ENCODE measurements around the gene MEIS1.

The MEIS1 gene

GRCh38 chr2:66498289-66498975 is 63.5 kb downstream of the MEIS1 start:
- H3K9me3 ChIP-seq (ENCODE audit: low read length), result no peaks in the 10 kb centered on the region
- peaks cover 9% of the 10 kb centered on the region for H3K36me3 ChIP-seq (ENCODE audit: insufficient read depth, low read length)
- H3K4me1 ChIP-seq (ENCODE audit: insufficient read depth, low read length), result peaks cover 53% of the 10 kb centered on the region
- H3K9ac ChIP-seq (ENCODE audit: low read length), result no peak overlapping the region
- no peak overlapping the region for H3K27ac ChIP-seq (ENCODE audit: low read depth, low read length)
- no peak overlapping the region for H3K4me3 ChIP-seq (ENCODE audit: low read depth in 1 of 2, low read length in 2 of 2)
- no peaks in the 10 kb centered on the region for H3K27me3 ChIP-seq (ENCODE audit: control insufficient read depth in 1 of 2, insufficient read depth in 2 of 2, low read length in 2 of 2)

- Histone ChIP-seq H3K27me3 (ENCODE audit: control insufficient read depth in 1 of 2, insufficient read depth in 2 of 2, low read length in 2 of 2) (no peaks in the 10 kb centered on the region), H3K27ac (ENCODE audit: low read depth, low read length) (no peak overlapping the region), H3K4me1 (ENCODE audit: insufficient read depth, low read length) (peaks cover 45% of the 10 kb centered on the region), H3K36me3 (ENCODE audit: insufficient read depth, low read length) (peaks cover 4% of the 10 kb centered on the region), H3K9ac (ENCODE audit: low read length) (no peak overlapping the region), H3K4me3 (ENCODE audit: low read depth in 1 of 2, low read length in 2 of 2) (no peak overlapping the region), H3K9me3 (ENCODE audit: low read length) (no peaks in the 10 kb centered on the region)
Measured at GRCh38 chr2:66501267-66501666, 66.3 kb downstream of the MEIS1 start.

GRCh38 chr2:66506265-66506664 is 71.3 kb downstream of the MEIS1 start:
- peaks cover 58% of the 10 kb centered on the region for H3K4me1 ChIP-seq (ENCODE audit: insufficient read depth, low read length)
- no peak overlapping the region for H3K27ac ChIP-seq (ENCODE audit: low read depth, low read length)
- H3K9me3 ChIP-seq (ENCODE audit: low read length), result no peaks in the 10 kb centered on the region
- no peaks in the 10 kb centered on the region for H3K27me3 ChIP-seq (ENCODE audit: control insufficient read depth in 1 of 2, insufficient read depth in 2 of 2, low read length in 2 of 2)
- no peaks in the 10 kb centered on the region for H3K36me3 ChIP-seq (ENCODE audit: insufficient read depth, low read length)
- H3K4me3 ChIP-seq (ENCODE audit: low read depth in 1 of 2, low read length in 2 of 2), result no peak overlapping the region
- H3K9ac ChIP-seq (ENCODE audit: low read length), result no peak overlapping the region

GRCh38 chr2:66507673-66508201 is 72.8 kb downstream of the MEIS1 start:
- Histone ChIP-seq H3K36me3 (ENCODE audit: insufficient read depth, low read length) (peaks cover 3% of the 10 kb centered on the region), H3K9ac (ENCODE audit: low read length) (peak overlapping the region; percentile 11), H3K9me3 (ENCODE audit: low read length) (no peaks in the 10 kb centered on the region), H3K27ac (ENCODE audit: low read depth, low read length) (peak overlapping the region; percentile 21), H3K4me3 (ENCODE audit: low read depth in 1 of 2, low read length in 2 of 2) (peak overlapping the region in 1 of 2 donors; percentile 43), H3K4me1 (ENCODE audit: insufficient read depth, low read length) (peaks cover 61% of the 10 kb centered on the region), H3K27me3 (ENCODE audit: control insufficient read depth in 1 of 2, insufficient read depth in 2 of 2, low read length in 2 of 2) (no peaks in the 10 kb centered on the region)

GRCh38 chr2:66508484-66509071 is 73.7 kb downstream of the MEIS1 start:
- peak overlapping the region; percentile 21 for H3K27ac ChIP-seq (ENCODE audit: low read depth, low read length)

GRCh38 chr2:66509326-66509811 is 74.4 kb downstream of the MEIS1 start:
- Histone ChIP-seq H3K36me3 (ENCODE audit: insufficient read depth, low read length) (peaks cover 6% of the 10 kb centered on the region), H3K9ac (ENCODE audit: low read length) (no peak overlapping the region), H3K9me3 (ENCODE audit: low read length) (no peaks in the 10 kb centered on the region), H3K27me3 (ENCODE audit: control insufficient read depth in 1 of 2, insufficient read depth in 2 of 2, low read length in 2 of 2) (no peaks in the 10 kb centered on the region), H3K4me1 (ENCODE audit: insufficient read depth, low read length) (peaks cover 60% of the 10 kb centered on the region), H3K4me3 (ENCODE audit: low read depth in 1 of 2, low read length in 2 of 2) (no peak overlapping the region), H3K27ac (ENCODE audit: low read depth, low read length) (peak overlapping the region; percentile 21)

More at GRCh38 chr2:66508484-66509071, 73.7 kb downstream of the MEIS1 start:
- Histone ChIP-seq H3K4me3 (ENCODE audit: low read depth in 1 of 2, low read length in 2 of 2) (peak overlapping the region in 1 of 2 donors; percentile 30), H3K4me1 (ENCODE audit: insufficient read depth, low read length) (peaks cover 62% of the 10 kb centered on the region), H3K27me3 (ENCODE audit: control insufficient read depth in 1 of 2, insufficient read depth in 2 of 2, low read length in 2 of 2) (no peaks in the 10 kb centered on the region), H3K9ac (ENCODE audit: low read length) (no peak overlapping the region), H3K9me3 (ENCODE audit: low read length) (no peaks in the 10 kb centered on the region), H3K36me3 (ENCODE audit: insufficient read depth, low read length) (peaks cover 5% of the 10 kb centered on the region)

- Histone ChIP-seq H3K9ac (ENCODE audit: low read length) (no peak overlapping the region), H3K36me3 (ENCODE audit: insufficient read depth, low read length) (peaks cover 21% of the 10 kb centered on the region), H3K4me1 (ENCODE audit: insufficient read depth, low read length) (peaks cover 52% of the 10 kb centered on the region), H3K4me3 (ENCODE audit: low read depth in 1 of 2, low read length in 2 of 2) (no peak overlapping the region), H3K27ac (ENCODE audit: low read depth, low read length) (no peak overlapping the region), H3K27me3 (ENCODE audit: control insufficient read depth in 1 of 2, insufficient read depth in 2 of 2, low read length in 2 of 2) (no peaks in the 10 kb centered on the region), H3K9me3 (ENCODE audit: low read length) (no peaks in the 10 kb centered on the region)
Measured at GRCh38 chr2:66512626-66513025, 77.7 kb downstream of the MEIS1 start.

GRCh38 chr2:66515743-66516142 is 80.8 kb downstream of the MEIS1 start:
- Histone ChIP-seq H3K27ac (ENCODE audit: low read depth, low read length) (no peak overlapping the region), H3K4me3 (ENCODE audit: low read depth in 1 of 2, low read length in 2 of 2) (no peak overlapping the region), H3K9me3 (ENCODE audit: low read length) (no peaks in the 10 kb centered on the region), H3K36me3 (ENCODE audit: insufficient read depth, low read length) (peaks cover 28% of the 10 kb centered on the region), H3K27me3 (ENCODE audit: control insufficient read depth in 1 of 2, insufficient read depth in 2 of 2, low read length in 2 of 2) (no peaks in the 10 kb centered on the region), H3K4me1 (ENCODE audit: insufficient read depth, low read length) (peaks cover 42% of the 10 kb centered on the region), H3K9ac (ENCODE audit: low read length) (no peak overlapping the region)

- Histone ChIP-seq H3K9me3 (ENCODE audit: low read length) (no peaks in the 10 kb centered on the region), H3K27me3 (ENCODE audit: control insufficient read depth in 1 of 2, insufficient read depth in 2 of 2, low read length in 2 of 2) (no peaks in the 10 kb centered on the region), H3K4me1 (ENCODE audit: insufficient read depth, low read length) (peaks cover 49% of the 10 kb centered on the region), H3K27ac (ENCODE audit: low read depth, low read length) (no peak overlapping the region), H3K9ac (ENCODE audit: low read length) (no peak overlapping the region), H3K36me3 (ENCODE audit: insufficient read depth, low read length) (peaks cover 28% of the 10 kb centered on the region), H3K4me3 (ENCODE audit: low read depth in 1 of 2, low read length in 2 of 2) (no peak overlapping the region)
Measured at GRCh38 chr2:66516499-66516898, 81.6 kb downstream of the MEIS1 start.

- H3K4me3 ChIP-seq (ENCODE audit: low read depth in 1 of 2, low read length in 2 of 2), result no peak overlapping the region
- peaks cover 59% of the 10 kb centered on the region for H3K4me1 ChIP-seq (ENCODE audit: insufficient read depth, low read length)
- no peaks in the 10 kb centered on the region for H3K27me3 ChIP-seq (ENCODE audit: control insufficient read depth in 1 of 2, insufficient read depth in 2 of 2, low read length in 2 of 2)
- H3K27ac ChIP-seq (ENCODE audit: low read depth, low read length), result no peak overlapping the region
- no peaks in the 10 kb centered on the region for H3K9me3 ChIP-seq (ENCODE audit: low read length)
- peaks cover 25% of the 10 kb centered on the region for H3K36me3 ChIP-seq (ENCODE audit: insufficient read depth, low read length)
- H3K9ac ChIP-seq (ENCODE audit: low read length), result no peak overlapping the region
Measured at GRCh38 chr2:66517772-66518171, 82.8 kb downstream of the MEIS1 start.

- H3K27me3 ChIP-seq (ENCODE audit: control insufficient read depth in 1 of 2, insufficient read depth in 2 of 2, low read length in 2 of 2), result no peaks in the 10 kb centered on the region
- H3K9me3 ChIP-seq (ENCODE audit: low read length), result no peaks in the 10 kb centered on the region
- no peak overlapping the region for H3K4me3 ChIP-seq (ENCODE audit: low read depth in 1 of 2, low read length in 2 of 2)
- peaks cover 68% of the 10 kb centered on the region for H3K4me1 ChIP-seq (ENCODE audit: insufficient read depth, low read length)
- peaks cover 22% of the 10 kb centered on the region for H3K36me3 ChIP-seq (ENCODE audit: insufficient read depth, low read length)
- H3K9ac ChIP-seq (ENCODE audit: low read length), result no peak overlapping the region
- no peak overlapping the region for H3K27ac ChIP-seq (ENCODE audit: low read depth, low read length)
Measured at GRCh38 chr2:66519264-66519843, 84.4 kb downstream of the MEIS1 start.

Data from muscle layer of colon (tissue), 2 donors.